ENCODE data around the gene RTBDN.

DNA sequence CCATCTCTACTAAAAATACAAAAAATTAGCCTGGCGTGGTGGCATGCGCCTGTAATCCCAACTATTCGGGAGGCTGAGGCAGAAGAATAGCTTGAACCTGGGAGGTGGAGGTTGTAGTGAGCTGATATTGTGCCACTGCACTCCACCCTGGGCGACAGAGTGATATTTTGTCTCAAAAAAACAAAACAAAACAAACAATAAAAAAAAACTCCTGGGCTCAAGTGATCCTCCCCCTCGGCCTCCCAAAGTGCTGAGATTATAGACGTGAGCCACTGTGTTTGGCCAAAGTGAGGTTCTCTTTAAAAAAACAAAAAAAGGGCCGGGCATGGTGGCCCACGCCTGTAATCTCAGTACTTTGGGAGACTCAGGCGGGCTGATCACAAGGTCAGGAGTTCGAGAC is 46.9 kb downstream of the RTBDN start:
- TF ChIP-seq, protein P1, sequence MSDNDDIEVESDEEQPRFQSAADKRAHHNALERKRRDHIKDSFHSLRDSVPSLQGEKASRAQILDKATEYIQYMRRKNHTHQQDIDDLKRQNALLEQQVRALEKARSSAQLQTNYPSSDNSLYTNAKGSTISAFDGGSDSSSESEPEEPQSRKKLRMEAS (IDR thresholded peaks at IDR 0.05; ENCODE audit: low read depth) = no peak
- TF ChIP-seq POLR2AphosphoS5 (IDR thresholded peaks at IDR 0.05; ENCODE audit: low read depth, low read length) (no peak), EZH2phosphoT487 (IDR thresholded peaks at IDR 0.05; ENCODE audit: borderline replicate concordance, low read depth) (no peak), SMC3 (IDR thresholded peaks at IDR 0.05; ENCODE audit: low read depth, low read length) (no peak), EP300 (IDR thresholded peaks at IDR 0.05; ENCODE audit: borderline replicate concordance in 1 of 2, low read depth in 1 of 2, low read length in 1 of 2) (no peak), RCOR1 (IDR thresholded peaks at IDR 0.05; ENCODE audit: low read length) (no peak), TAF1 (IDR thresholded peaks at IDR 0.05; ENCODE audit: borderline replicate concordance, low read depth, low read length) (no peak), MEF2A (IDR thresholded peaks at IDR 0.05; ENCODE audit: borderline replicate concordance, low read depth) (no peak), RAD21 (IDR thresholded peaks at IDR 0.05; ENCODE audit: low read length) (no peak), RXRA (IDR thresholded peaks at IDR 0.05; ENCODE audit: borderline replicate concordance, low read depth) (no peak)
- TF ChIP-seq, protein P2, sequence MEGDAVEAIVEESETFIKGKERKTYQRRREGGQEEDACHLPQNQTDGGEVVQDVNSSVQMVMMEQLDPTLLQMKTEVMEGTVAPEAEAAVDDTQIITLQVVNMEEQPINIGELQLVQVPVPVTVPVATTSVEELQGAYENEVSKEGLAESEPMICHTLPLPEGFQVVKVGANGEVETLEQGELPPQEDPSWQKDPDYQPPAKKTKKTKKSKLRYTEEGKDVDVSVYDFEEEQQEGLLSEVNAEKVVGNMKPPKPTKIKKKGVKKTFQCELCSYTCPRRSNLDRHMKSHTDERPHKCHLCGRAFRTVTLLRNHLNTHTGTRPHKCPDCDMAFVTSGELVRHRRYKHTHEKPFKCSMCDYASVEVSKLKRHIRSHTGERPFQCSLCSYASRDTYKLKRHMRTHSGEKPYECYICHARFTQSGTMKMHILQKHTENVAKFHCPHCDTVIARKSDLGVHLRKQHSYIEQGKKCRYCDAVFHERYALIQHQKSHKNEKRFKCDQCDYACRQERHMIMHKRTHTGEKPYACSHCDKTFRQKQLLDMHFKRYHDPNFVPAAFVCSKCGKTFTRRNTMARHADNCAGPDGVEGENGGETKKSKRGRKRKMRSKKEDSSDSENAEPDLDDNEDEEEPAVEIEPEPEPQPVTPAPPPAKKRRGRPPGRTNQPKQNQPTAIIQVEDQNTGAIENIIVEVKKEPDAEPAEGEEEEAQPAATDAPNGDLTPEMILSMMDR (IDR thresholded peaks at IDR 0.05) = no peak
- TF ChIP-seq, protein P3, sequence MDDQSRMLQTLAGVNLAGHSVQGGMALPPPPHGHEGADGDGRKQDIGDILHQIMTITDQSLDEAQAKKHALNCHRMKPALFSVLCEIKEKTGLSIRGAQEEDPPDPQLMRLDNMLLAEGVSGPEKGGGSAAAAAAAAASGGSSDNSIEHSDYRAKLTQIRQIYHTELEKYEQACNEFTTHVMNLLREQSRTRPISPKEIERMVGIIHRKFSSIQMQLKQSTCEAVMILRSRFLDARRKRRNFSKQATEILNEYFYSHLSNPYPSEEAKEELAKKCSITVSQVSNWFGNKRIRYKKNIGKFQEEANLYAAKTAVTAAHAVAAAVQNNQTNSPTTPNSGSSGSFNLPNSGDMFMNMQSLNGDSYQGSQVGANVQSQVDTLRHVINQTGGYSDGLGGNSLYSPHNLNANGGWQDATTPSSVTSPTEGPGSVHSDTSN (IDR thresholded peaks at IDR 0.05) = no peak
- TF ChIP-seq, protein P4, sequence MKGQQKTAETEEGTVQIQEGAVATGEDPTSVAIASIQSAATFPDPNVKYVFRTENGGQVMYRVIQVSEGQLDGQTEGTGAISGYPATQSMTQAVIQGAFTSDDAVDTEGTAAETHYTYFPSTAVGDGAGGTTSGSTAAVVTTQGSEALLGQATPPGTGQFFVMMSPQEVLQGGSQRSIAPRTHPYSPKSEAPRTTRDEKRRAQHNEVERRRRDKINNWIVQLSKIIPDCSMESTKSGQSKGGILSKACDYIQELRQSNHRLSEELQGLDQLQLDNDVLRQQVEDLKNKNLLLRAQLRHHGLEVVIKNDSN (IDR thresholded peaks at IDR 0.05; ENCODE audit: borderline replicate concordance, low read depth) = no peak

Data from SK-N-SH (cell line).